Keratinocyte (primary cell): ENCODE data around the gene CLCN1.
"Not testable (repeated sequence)": the region's sequence is repeated elsewhere in the genome, so short reads cannot be mapped to it uniquely, and the experiment has no call there.

ENCODE experiments used
- CTCF ChIP-seq, 3 experiments: IDR thresholded peaks in 1 of 3; conservative IDR thresholded peaks in 1 of 3; optimal IDR thresholded peaks in 1 of 3; 2 replicates in 2 of 3; 3 replicates in 1 of 3; pipeline versions ENCODE3 to v1.5.1; 2011; ENCODE audit warnings: low read length in 3 of 3, mild to moderate bottlenecking in 3 of 3, moderate library complexity in 2 of 3, control low read depth in 1 of 3, inconsistent platforms in 1 of 3; ENCODE audit not compliant: insufficient read depth in 2 of 3; ENCODE audit errors: extremely low read depth in 1 of 3
- EZH2 ChIP-seq: IDR thresholded peaks from one replicate; pipeline ENCODE4 v1.6.1; 2012; ENCODE audit warnings: inconsistent platforms, mild to moderate bottlenecking, low read length, moderate library complexity

GRCh38 chr7:143392427-143392826 is 76.5 kb downstream of the CLCN1 start:
- not testable (repeated sequence) for TF ChIP-seq CTCF (optimal IDR thresholded peaks at IDR 0.05 in 1 of 3, IDR thresholded peaks at IDR 0.05 in 1 of 3, conservative IDR thresholded peaks at IDR 0.05 in 1 of 3; ENCODE audit: extremely low read depth in 1 of 3, insufficient read depth in 2 of 3, low read length in 3 of 3); EZH2
